RCC 7860 (cell line): Measurements from ENCODE around the gene LIFR.

Experiments
- DNase-seq: peaks from one replicate; pipeline ENCODE4 v3.0.0-alpha.2; 2015; ENCODE audit warnings: low spot score
- FAIRE-seq: peaks from 2 replicates; lab custom pipeline; 2012; peaks lifted over from hg19 to GRCh38; lab: Jason Lieb, UNC

The LIFR gene

GRCh38 chr5:38468978-38469706, 87.3 kb downstream of the LIFR start:
- no peak for DNase-seq
- FAIRE-seq = no peak

- FAIRE-seq (peak; percentile 97), DNase-seq (peak; percentile 98)
These were observed 88.2 kb downstream of the LIFR start for GRCh38 chr5:38468202-38468673.

- FAIRE-seq (no peak), DNase-seq (no peak)
These were observed 88.9 kb downstream of the LIFR start for GRCh38 chr5:38467353-38468040.

GRCh38 chr5:38466424-38467189, 89.8 kb downstream of the LIFR start:
- FAIRE-seq = no peak
- DNase-seq = no peak

- FAIRE-seq = no peak
- no peak for DNase-seq
These were observed 90.6 kb downstream of the LIFR start for GRCh38 chr5:38465702-38466423.

- no peak for DNase-seq
- no peak for FAIRE-seq
These were observed 91.4 kb downstream of the LIFR start for GRCh38 chr5:38465061-38465460.

GRCh38 chr5:38463634-38464521, 92.6 kb downstream of the LIFR start:
- DNase-seq (peak; percentile 100), FAIRE-seq (peak; percentile 99)

GRCh38 chr5:38462976-38463633, 93.3 kb downstream of the LIFR start:
- peak; percentile 20 for DNase-seq
- no peak for FAIRE-seq

- FAIRE-seq = no peak
These were observed 98.3 kb downstream of the LIFR start for GRCh38 chr5:38458174-38458573.

GRCh38 chr5:38456657-38457399, 99.6 kb downstream of the LIFR start:
- no peak for DNase-seq
- FAIRE-seq = no peak

More at GRCh38 chr5:38458174-38458573, 98.3 kb downstream of the LIFR start:
- no peak for DNase-seq

GRCh38 chr5:38455796-38456330, 100.6 kb downstream of the LIFR start:
- FAIRE-seq (peak; percentile 64), DNase-seq (peak; percentile 35)

GRCh38 chr5:38453921-38454320, 102.5 kb downstream of the LIFR start:
- no peak for FAIRE-seq

GRCh38 chr5:38453506-38453905, 102.9 kb downstream of the LIFR start:
- FAIRE-seq (no peak), DNase-seq (no peak)

More at GRCh38 chr5:38453921-38454320, 102.5 kb downstream of the LIFR start:
- no peak for DNase-seq

- FAIRE-seq (no peak), DNase-seq (no peak)
These were observed 104.2 kb downstream of the LIFR start for GRCh38 chr5:38452201-38452600.

GRCh38 chr5:38451074-38451725, 105.2 kb downstream of the LIFR start:
- FAIRE-seq = no peak
- no peak for DNase-seq

GRCh38 chr5:38450627-38451026, 105.8 kb downstream of the LIFR start:
- no peak for DNase-seq
- no peak for FAIRE-seq

GRCh38 chr5:38448568-38449350, 107.7 kb downstream of the LIFR start:
- DNase-seq (peak; percentile 10), FAIRE-seq (no peak)
